Activated CD8-positive, alpha-beta memory T cell treated with anti-CD3 and anti-CD28 coated beads for 24 hours (primary cell): ENCODE data around the gene SPDYE1.
"Not testable (repeated sequence)": the region's sequence is repeated elsewhere in the genome, so short reads cannot be mapped to it uniquely, and the experiment has no call there.

Experiments used
- DNase-seq: peaks from one replicate; pipeline ENCODE4 v3.0.0-alpha.2; 2020

Gene SPDYE1, protein sequence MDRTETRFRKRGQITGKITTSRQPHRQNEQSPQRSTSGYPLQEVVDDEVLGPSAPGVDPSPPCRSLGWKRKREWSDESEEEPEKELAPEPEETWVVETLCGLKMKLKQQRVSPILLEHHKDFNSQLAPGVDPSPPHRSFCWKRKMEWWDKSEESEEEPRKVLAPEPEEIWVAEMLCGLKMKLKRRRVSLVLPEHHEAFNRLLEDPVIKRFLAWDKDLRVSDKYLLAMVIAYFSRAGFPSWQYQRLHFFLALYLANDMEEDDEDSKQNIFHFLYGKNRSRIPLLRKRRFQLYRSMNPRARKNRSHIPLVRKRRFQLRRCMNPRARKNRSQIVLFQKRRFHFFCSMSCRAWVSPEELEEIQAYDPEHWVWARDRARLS

GRCh38 chr7:43997532-43997931 is at the start of gene SPDYE1:
SPDYE1 (plus strand) TSS chr7:43997897; CDS start chr7:43999950, 2,053 bp downstream.
- DNase-seq: not testable (repeated sequence)

DNA sequence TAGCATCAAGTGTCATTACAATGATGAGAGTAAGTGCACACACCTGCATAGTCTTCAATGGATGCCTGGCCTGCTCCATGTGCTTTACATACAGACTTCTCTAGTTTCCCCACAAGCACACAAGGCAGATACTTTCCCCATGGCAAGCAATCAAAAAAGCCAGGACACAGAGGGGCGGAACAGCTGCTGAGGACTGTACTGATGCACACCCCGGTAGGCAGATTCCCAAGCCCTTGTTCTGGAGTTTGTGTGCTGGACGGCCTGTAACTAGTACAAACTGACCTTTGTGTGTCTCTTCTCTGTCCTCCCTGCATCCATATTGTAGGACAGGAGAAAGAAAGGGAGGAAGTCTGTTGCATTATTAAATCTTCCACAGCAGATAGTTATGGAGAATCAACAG is 45.7 kb upstream of the SPDYE1 start:
- DNase-seq: no peak

DNA sequence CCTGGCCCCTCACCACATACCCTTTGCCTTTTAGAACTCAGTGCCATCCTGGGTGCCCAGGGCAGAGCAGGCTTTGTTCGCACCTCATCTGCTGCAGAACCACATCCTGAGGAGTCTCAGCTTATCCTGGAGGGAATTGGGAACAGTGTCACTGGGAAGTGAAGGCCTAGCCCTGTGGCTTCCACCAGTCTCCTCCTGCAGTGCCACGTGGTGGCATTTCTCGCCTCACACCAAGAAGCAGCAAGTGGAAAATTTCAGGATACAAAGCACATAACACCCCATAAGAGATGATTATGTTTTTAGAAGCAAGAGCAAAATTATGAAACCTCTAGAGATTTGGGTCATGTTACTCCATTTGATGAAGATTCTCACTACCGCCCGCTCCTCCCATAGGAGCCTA is 44.6 kb upstream of the SPDYE1 start:
- DNase-seq: no peak

- DNase-seq: no peak
These were observed 43.0 kb upstream of the SPDYE1 start for GRCh38 chr7:43954524-43955228.

- no peak for DNase-seq
These were observed 41.7 kb upstream of the SPDYE1 start for GRCh38 chr7:43956027-43956426.

GRCh38 chr7:43960933-43961332 is 36.8 kb upstream of the SPDYE1 start:
- no peak for DNase-seq

DNA sequence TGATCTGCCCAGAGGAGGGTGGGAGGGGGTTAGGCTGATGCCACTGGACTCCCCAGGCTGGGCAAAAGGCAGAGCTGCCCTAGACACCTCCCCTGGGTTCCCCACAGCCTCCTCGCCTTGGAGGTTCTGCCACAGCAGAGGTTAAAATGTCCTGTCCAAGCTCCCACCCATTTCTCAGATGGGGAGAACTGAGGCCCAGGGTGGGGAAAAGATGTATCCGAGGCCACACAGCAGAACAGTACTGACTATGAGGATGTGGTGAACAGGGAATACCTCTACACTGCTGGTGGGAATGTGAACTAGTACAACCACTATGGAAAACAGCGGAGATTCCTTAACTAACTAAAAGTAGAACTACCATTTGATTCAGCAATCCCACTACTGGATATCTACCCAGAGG is 31.3 kb upstream of the SPDYE1 start:
- DNase-seq: not testable (repeated sequence)

DNA sequence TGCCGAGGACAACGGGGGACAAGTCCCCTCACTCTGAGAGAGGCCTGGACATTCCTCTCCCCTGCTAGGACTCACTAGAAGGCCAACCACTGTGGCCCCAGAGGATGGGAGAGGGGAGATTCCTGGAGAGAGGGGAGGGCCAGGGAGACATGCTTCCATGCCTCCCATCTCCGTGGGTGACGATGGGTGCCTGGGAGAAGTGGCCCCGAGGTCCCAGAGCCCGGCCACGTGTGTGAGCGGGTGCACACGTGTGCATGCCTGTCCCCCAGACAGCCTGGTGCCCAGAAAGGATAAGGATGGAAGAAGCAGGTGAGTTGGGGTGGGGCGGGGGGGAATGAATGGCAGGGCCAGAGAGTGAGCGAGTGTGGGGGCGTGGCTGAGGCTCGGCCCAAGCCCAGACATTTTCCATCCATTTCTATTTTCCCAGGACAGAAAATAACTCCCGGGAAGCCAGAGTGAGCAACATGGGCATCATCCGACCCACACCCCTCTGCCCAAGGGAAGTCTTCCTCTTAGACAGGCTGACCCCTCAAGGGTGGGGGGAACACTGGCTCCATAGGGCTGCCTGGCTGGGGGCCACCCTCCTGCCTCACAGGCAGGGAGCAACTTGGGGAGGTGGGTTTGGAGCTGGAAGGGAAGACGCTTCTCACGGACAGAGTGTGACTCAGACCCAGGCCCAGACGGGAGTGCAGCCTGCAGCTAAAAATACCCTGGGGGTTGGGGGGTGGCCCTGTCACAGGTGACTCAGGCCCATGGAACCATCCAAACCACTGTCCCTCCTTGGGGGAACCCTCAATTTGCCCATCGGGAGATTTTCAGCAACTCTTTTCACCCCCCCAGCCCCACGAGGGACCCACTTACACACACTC is 29.3 kb upstream of the SPDYE1 start:
- DNase-seq: not testable (repeated sequence)

DNA sequence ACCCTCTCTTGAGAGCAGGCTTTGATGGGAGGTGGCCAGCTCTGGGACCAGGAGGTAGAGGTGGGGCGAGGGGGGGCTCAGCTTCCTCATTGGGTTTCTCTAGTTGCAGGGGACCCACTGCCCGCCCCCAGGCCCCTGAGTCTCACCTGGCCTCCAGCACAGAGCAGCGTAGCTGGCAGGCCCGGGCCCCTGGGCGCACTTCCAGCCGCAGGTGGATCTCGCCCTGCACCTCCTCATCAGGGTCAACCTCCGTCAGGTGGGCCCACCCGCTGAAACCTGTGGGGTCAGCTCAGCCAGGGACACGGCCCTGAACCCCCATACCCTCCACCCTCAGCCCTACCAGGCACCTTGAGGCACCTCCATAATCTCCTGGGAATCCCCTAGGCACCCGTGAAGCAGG is 28.1 kb upstream of the SPDYE1 start:
- DNase-seq: not testable (repeated sequence)

- not testable (repeated sequence) for DNase-seq
These were observed 27.0 kb upstream of the SPDYE1 start for GRCh38 chr7:43970698-43971097.

DNA sequence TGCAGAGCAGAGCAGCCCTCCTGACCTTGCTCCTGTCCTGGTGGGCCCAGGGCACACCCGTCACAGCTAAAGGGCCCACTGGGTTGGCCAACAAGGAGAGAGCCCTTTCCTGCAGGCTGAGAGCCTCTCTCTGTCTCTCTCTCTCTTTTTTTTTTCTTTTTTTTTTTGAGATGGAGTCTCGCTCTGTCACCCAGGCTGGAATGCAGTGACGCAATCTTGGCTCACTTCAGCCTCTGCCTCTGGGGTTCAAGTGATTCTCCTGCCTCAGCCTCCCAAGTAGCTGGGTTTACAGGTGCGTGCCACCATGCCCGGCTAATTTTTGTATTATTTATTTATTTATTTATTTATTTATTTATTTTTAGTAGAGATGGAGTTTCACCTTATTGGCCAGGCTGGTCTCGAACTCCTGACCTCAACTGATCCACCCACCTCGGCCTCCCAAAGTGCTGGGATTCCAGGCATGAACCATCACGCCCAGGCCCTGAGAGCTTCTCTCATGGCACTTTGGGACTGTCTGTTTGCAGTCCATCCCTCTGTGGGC is 23.6 kb upstream of the SPDYE1 start:
- not testable (repeated sequence) for DNase-seq

DNA sequence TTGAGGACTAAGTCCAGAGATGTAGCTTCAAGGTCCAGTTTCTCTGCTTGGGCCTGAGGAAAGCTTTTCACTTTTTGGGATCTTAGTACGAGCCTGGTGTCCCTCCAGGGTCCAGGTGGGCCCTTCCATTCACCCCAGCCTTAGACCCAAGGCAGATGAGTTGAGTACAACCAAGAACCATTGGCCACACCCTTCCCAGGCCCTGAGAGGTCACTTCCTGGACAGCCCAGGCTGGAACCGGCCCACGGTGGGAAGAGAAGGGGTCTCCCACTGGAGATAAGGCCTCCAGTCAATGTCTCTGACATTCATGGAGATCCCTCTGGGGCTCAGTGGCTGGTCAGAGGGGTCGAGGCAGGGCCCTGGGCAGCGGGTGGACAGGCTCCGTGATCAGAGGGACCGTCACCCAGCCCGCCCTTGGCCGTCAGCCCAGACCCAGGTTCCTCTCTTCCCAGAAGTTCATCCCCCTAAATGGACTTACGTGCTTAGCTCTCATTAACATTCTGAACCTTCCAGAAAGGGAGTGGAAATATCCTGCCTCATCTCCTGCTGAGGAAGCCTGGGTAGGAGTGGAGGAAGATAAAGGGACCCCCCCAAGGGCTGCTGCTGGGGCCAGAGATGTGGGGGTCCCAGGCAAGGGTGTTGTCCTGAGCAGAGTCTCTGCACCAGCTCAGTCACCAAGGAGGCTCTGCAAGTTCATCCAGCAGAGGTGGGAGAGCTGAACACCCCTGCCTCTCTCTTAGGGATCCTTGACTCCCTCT is 22.8 kb upstream of the SPDYE1 start:
- DNase-seq: not testable (repeated sequence)

DNA sequence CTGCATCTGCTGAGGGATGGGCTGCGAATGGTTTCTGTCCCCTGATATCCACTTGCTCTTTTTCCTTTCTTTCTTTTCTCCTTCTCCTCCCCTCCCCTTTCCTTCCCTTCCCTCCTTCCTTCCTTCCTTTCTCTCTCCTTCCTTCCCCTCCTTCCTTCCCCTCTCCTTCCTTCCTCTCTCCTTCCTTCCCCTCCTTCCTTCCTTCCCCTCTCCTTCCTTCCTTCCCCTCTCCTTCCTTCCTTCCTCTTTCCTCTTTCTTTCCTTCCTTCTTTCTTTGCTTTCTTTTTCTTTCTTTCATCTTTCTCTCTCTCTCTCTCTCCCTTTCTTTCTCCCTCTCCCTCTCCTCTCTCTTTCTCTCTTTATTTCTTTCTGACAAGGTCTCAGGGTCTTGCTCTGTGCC is 20.2 kb upstream of the SPDYE1 start:
- no peak for DNase-seq

GRCh38 chr7:43978102-43978501 is 19.6 kb upstream of the SPDYE1 start:
- not testable (repeated sequence) for DNase-seq

- not testable (repeated sequence) for DNase-seq
These were observed 14.8 kb upstream of the SPDYE1 start for GRCh38 chr7:43982848-43983247.

- not testable (repeated sequence) for DNase-seq
These were observed 14.0 kb upstream of the SPDYE1 start for GRCh38 chr7:43983736-43984135.

DNA sequence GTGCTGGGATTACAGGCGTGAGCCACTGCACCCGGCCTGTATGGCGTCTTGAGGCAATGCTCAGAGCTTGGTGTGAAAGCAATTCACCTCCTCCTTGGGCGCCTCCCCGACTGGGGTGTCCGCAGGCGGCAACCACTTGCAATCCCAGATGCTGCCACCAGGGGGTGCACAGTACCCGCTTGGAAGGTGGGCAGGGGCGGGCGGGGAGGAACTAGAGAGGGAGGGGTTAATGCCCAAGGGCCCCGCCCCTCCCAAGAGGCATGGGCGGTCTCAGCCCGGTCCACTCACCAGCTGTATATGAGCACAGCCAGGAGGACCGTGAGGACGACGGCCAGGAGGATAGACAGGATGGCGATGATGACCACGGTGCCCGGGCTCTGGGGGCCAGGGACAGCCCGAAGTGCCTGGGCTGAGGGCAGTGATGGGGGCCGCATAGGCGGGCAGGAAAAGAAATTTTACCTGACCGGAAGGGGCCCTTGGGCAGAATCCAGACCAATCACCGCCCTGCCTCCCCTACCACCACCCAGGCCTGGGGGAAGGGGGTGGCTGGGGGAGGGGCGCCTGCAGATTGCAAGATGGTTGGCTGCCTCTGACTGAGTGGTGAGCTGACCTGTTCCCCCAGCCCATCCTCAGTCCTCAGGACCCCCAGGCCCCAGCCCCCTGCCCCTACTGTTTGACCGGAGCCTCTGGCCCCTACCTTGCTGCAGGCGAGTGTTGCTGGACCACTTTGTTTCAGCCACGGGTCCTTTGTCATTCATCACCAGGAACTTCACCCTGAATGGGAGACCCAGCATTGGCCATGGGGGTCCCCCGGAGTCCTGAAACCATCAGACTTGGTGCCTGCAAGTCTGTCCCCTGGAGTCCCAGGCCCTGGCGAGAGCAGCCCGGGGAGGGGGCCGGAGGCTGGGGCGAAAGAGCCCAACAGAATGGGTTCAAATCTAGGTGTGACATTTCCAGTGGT is 11.5 kb upstream of the SPDYE1 start:
- peak; percentile 97 for DNase-seq

DNA sequence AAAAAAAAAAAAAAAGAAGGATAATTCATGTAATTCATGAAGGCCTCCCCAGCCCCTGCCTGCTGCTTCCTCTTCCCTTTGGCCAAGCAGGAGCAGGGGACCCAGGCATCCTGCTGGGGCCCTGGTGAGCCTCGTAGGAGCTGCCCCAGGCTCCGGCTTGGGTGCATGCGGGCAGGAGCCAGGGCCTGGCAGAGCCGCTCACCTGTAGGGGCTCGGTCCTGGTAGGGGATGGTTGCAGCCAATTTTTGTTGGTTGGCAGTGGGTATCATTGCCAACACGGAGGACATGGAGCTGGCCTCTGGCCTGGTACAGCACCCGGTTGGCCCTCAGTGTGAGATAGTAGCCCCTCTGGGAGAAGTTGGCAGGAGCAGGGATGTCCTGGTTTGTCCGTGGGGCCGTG is 10.2 kb upstream of the SPDYE1 start:
- DNase-seq: not testable (repeated sequence)

- not testable (repeated sequence) for DNase-seq
These were observed 7.6 kb upstream of the SPDYE1 start for GRCh38 chr7:43990011-43990585.

GRCh38 chr7:43990829-43991228 is 6.9 kb upstream of the SPDYE1 start:
- not testable (repeated sequence) for DNase-seq
